ENCODE measurements around the gene FDX1. TPM values are rescaled to one million over a fixed set of nuclear protein-coding genes. Genes with fewer than 3 reads are reported as not detected.

Gene FDX1
- total and polyA plus RNA-seq, 4 donors: 11.0 to 16.2 (median 14.5) TPM

DNA sequence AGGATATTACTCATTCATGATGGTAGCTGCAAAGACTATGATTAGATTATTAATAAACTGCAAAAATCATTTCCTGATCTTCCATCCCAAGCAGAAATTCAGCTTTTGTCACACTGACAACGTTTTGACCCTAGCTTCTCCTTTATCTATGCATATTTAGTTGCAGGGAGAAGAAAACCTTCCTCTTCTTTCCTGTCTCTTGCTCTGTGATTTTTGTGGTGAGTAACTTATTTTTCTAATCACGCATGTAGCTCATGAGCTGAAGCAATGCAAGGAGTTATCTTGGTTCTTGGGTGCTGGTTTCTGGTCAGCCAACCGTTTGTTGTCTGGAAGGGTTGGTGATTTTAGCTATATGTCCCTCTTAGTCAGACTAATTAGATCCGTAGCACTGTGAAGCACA, 56.4 kb downstream of the FDX1 start:
- 67 to 81% methylated on average over 4 of the region's 4 CpGs for WGBS, 2 donors

DNA sequence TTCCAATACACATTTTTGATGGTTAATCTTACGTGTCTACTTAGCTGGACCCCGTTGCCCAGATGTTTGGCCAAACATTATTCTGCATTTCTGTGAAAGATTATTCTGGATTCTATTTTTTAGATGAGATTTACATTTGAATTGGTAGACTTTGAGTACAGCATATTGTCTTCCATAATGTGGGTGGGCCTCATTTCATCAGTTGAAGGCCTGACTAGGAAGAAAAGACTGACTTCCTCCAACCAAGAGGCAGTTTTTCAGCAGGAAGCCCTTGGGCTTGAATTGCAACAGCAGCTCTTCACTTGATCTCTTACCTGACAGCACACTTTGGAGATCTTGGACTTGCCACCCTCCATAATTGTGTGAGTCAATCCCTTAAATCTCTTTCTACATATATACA, 58.7 kb downstream of the FDX1 start:
- peaks cover 0 to 5% (median 0%) of the 10 kb centered on the region in 5 donors for H3K4me1 ChIP-seq (ENCODE audit: control insufficient read depth in 5 of 5, insufficient read depth in 5 of 5, low read length in 5 of 5)
- no peak for DNase-seq
- H3K27me3 ChIP-seq (ENCODE audit: control insufficient read depth in 3 of 3, insufficient read depth in 3 of 3, low read length in 2 of 3): no peaks in the 10 kb centered on the region
- no peak overlapping the region for H3K27ac ChIP-seq (ENCODE audit: low read depth in 1 of 2, low read length in 1 of 2)
- no peak overlapping the region for H3K4me3 ChIP-seq
- no peak overlapping the region for H3K9ac ChIP-seq (ENCODE audit: insufficient read depth in 1 of 2, low read length in 2 of 2)
- TF ChIP-seq CTCF (IDR thresholded peaks at IDR 0.05; ENCODE audit: control extremely low read depth, extremely low read depth): no peak
- no peaks in the 10 kb centered on the region for H3K9me3 ChIP-seq (ENCODE audit: control insufficient read depth in 4 of 4, insufficient read depth in 3 of 4, low read length in 3 of 4)
- ATAC-seq (ENCODE audit: insufficient read depth, low FRiP score): no peak
- no peaks in the 10 kb centered on the region for H3K36me3 ChIP-seq (ENCODE audit: control insufficient read depth in 4 of 4, insufficient read depth in 4 of 4, low read length in 4 of 4)
- WGBS, 2 donors: 71 to 76% methylated on average over 2 of the region's 2 CpGs

More for the DNA sequence above, 56.4 kb downstream of the FDX1 start:
- Histone ChIP-seq H3K9ac (ENCODE audit: insufficient read depth in 1 of 2, low read length in 2 of 2) (no peak overlapping the region), H3K27me3 (ENCODE audit: control insufficient read depth in 3 of 3, insufficient read depth in 3 of 3, low read length in 2 of 3) (no peaks in the 10 kb centered on the region), H3K4me1 (ENCODE audit: control insufficient read depth in 5 of 5, insufficient read depth in 5 of 5, low read length in 5 of 5) (no peaks in the 10 kb centered on the region), H3K9me3 (ENCODE audit: control insufficient read depth in 4 of 4, insufficient read depth in 3 of 4, low read length in 3 of 4) (no peaks in the 10 kb centered on the region), H3K4me3 (no peak overlapping the region), H3K36me3 (ENCODE audit: control insufficient read depth in 4 of 4, insufficient read depth in 4 of 4, low read length in 4 of 4) (no peaks in the 10 kb centered on the region), H3K27ac (ENCODE audit: low read depth in 1 of 2, low read length in 1 of 2) (no peak overlapping the region)
- no peak for TF ChIP-seq CTCF (IDR thresholded peaks at IDR 0.05; ENCODE audit: control extremely low read depth, extremely low read depth)
- no peak for DNase-seq
- no peak for ATAC-seq (ENCODE audit: insufficient read depth, low FRiP score)

DNA sequence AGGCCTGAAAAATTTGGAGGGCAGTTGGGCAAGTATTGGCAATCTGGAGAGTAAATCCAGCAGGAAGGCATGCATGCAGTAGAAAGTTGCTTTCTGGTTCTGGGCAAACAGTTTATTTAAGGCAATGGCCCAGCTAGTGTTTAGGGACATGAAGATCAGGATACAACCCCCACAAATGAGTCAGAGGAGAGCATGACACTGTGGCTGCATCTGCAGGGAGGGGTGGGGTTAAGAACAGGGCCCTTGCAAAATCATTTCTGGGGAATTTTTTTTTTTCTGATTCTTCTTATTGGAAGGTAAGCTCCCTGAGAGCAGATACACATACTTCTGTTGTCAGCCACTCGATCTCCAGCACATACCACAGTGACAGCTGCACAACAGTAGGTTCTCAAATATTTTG, 61.1 kb downstream of the FDX1 start:
- Histone ChIP-seq H3K9me3 (ENCODE audit: control insufficient read depth in 4 of 4, insufficient read depth in 3 of 4, low read length in 3 of 4) (no peaks in the 10 kb centered on the region), H3K9ac (ENCODE audit: insufficient read depth in 1 of 2, low read length in 2 of 2) (no peak overlapping the region), H3K27me3 (ENCODE audit: control insufficient read depth in 3 of 3, insufficient read depth in 3 of 3, low read length in 2 of 3) (no peaks in the 10 kb centered on the region), H3K4me3 (no peak overlapping the region), H3K27ac (ENCODE audit: low read depth in 1 of 2, low read length in 1 of 2) (no peak overlapping the region), H3K4me1 (ENCODE audit: control insufficient read depth in 5 of 5, insufficient read depth in 5 of 5, low read length in 5 of 5) (peaks cover 0 to 5% (median 0%) of the 10 kb centered on the region in 5 donors), H3K36me3 (ENCODE audit: control insufficient read depth in 4 of 4, insufficient read depth in 4 of 4, low read length in 4 of 4) (no peaks in the 10 kb centered on the region)
- WGBS, 2 donors: 29 to 68% methylated on average over 1 of the region's 1 CpG
- TF ChIP-seq CTCF (IDR thresholded peaks at IDR 0.05; ENCODE audit: control extremely low read depth, extremely low read depth): no peak
- no peak for ATAC-seq (ENCODE audit: insufficient read depth, low FRiP score)
- no peak for DNase-seq
